Activated CD4-positive, alpha-beta T cell treated with anti-CD3 and anti-CD28 coated beads, Interleukin-2, amount 10 ng/mL, durations not matched to agents 7 days and 5 days (primary cell): ENCODE results near the gene LARGE1. TPM values are rescaled to one million over a fixed set of nuclear protein-coding genes. Genes with fewer than 3 reads are reported as not detected.

Source experiments
- CTCF ChIA-PET: fragments of 350-600 bp; sonication (Branson Sonifier 250); formaldehyde crosslinking; loops from one replicate; lab custom pipeline; 2021; ENCODE audit warnings: antibody characterized with exemption; lab: Charles Lee
- POLR2A ChIA-PET: fragments of 350-600 bp; sonication (Branson Sonifier 250); formaldehyde crosslinking; loops from one replicate; lab custom pipeline; 2021; ENCODE audit warnings: antibody characterized with exemption; lab: Charles Lee
- DNase-seq: peaks from one replicate; pipeline ENCODE4 v3.0.0-alpha.2; 2020
- H3K27ac Mint-ChIP-seq: one replicate; pipeline ENCODE4 v1.8.0; 2021; ENCODE audit warnings: mild to moderate bottlenecking, moderate library complexity, mixed read lengths
- H3K27me3 Mint-ChIP-seq: one replicate; pipeline ENCODE4 v1.8.0; 2021; ENCODE audit warnings: mixed read lengths
- H3K36me3 Mint-ChIP-seq: one replicate; pipeline ENCODE4 v1.8.0; 2021; ENCODE audit warnings: low read depth, mixed read lengths
- H3K4me1 Mint-ChIP-seq: one replicate; pipeline ENCODE4 v1.8.0; 2021; ENCODE audit warnings: mixed read lengths
- H3K4me3 Mint-ChIP-seq: one replicate; pipeline ENCODE4 v1.8.0; 2021; ENCODE audit warnings: mild to moderate bottlenecking, moderate library complexity, mixed read lengths
- H3K9me3 Mint-ChIP-seq: one replicate; pipeline ENCODE4 v1.8.0; 2021; ENCODE audit warnings: mixed read lengths
- total RNA-seq, 2 experiments: library from RNA; stranded (reverse); gene quantifications; one replicate each; pipeline ENCODE4 v1.2.3, GENCODE V29; 2021

LARGE1 gene
- total RNA-seq, 2 experiments from 2014 or later: 0.21 to 0.40 TPM

GRCh38 chr22:33787645-33788456 is 132.4 kb downstream of the LARGE1 start:
- peaks cover 21% of the 10 kb centered on the region for H3K9me3 Mint-ChIP-seq
- no peak overlapping the region for H3K27ac Mint-ChIP-seq
- no peaks in the 10 kb centered on the region for H3K27me3 Mint-ChIP-seq
- ChIA-PET CTCF (interaction anchor here (0.6 kb wide), 1 partner anchor 391 kb away, joined by 3 read pairs; no protein-coding TSS in a partner anchor), POLR2A (no interaction called here)
- H3K4me1 Mint-ChIP-seq: no peaks in the 10 kb centered on the region
- DNase-seq: no peak
- H3K4me3 Mint-ChIP-seq: no peak overlapping the region
- H3K36me3 Mint-ChIP-seq: no peaks in the 10 kb centered on the region

DNA sequence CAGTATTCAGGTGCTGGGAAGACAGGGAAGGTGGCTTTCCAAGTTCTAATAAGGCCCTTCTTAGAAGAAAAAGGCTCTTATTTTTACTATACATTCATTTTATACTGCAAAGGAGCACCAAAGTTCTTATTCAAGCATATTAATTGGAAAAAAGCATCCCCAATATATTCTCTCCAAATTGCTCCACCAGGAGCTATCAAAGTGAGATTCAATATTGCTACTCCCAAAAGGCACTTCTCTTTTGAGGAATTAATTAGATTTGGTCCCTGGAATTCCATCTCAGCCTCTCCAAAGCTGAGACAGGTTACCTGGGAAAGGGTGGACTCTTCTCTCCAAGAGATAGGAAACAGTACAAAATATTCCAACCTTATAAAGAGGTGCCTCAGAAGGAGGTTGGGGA is 134.1 kb downstream of the LARGE1 start:
- Mint-ChIP-seq H3K4me1 (no peaks in the 10 kb centered on the region), H3K36me3 (no peaks in the 10 kb centered on the region), H3K27ac (no peak overlapping the region), H3K27me3 (no peaks in the 10 kb centered on the region), H3K9me3 (peaks cover 21% of the 10 kb centered on the region), H3K4me3 (no peak overlapping the region)
- POLR2A ChIA-PET: no interaction called here
- CTCF ChIA-PET: no interaction called here
- DNase-seq: no peak

- Mint-ChIP-seq H3K36me3 (no peaks in the 10 kb centered on the region), H3K27ac (no peak overlapping the region), H3K9me3 (peaks cover 21% of the 10 kb centered on the region), H3K27me3 (no peaks in the 10 kb centered on the region), H3K4me3 (no peak overlapping the region), H3K4me1 (no peaks in the 10 kb centered on the region)
- DNase-seq: no peak
- CTCF ChIA-PET: no interaction called here
- POLR2A ChIA-PET: no interaction called here
Observed at GRCh38 chr22:33785283-33785968, 134.8 kb downstream of the LARGE1 start.

GRCh38 chr22:33781411-33781810 is 138.9 kb downstream of the LARGE1 start:
- no peak overlapping the region for H3K4me3 Mint-ChIP-seq
- no peaks in the 10 kb centered on the region for H3K27me3 Mint-ChIP-seq
- POLR2A ChIA-PET: no interaction called here
- no peaks in the 10 kb centered on the region for H3K36me3 Mint-ChIP-seq
- peaks cover 13% of the 10 kb centered on the region for H3K9me3 Mint-ChIP-seq
- H3K27ac Mint-ChIP-seq: no peak overlapping the region
- CTCF ChIA-PET: no interaction called here
- H3K4me1 Mint-ChIP-seq: no peaks in the 10 kb centered on the region
- DNase-seq: no peak

DNA sequence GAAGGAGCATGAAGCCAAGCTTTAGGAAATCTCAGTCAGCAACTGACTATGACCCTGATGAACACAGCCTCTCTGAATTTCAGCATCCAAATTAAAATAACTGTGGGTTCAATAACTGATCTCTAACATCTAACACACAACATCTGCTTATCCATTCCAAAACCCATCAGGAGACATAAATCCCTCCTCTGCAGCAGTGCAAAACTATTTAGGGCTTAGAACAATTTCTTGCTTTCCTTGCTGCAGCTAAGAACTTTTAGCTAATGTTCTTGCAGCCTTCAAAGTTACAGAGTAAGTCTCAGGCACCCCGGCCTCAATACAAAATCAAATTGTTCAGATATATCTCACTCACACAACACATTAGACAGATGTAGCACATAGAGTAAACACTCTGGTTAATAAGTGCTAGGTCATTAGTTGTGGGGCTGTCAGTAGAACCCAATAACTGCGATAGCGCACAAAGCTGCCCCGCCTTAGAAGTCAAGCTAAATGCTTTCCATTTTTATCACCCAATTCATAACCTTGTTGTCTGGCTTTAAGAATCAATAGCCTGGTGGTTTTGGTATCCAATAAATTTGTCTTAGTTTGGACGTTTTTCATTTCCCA is 139.6 kb downstream of the LARGE1 start:
- no peak for DNase-seq
- Mint-ChIP-seq H3K4me3 (no peak overlapping the region), H3K4me1 (no peaks in the 10 kb centered on the region), H3K27me3 (no peaks in the 10 kb centered on the region), H3K27ac (no peak overlapping the region), H3K36me3 (no peaks in the 10 kb centered on the region), H3K9me3 (peaks cover 15% of the 10 kb centered on the region)
- ChIA-PET CTCF (interaction anchor here (0.6 kb wide), 1 partner anchor 281 kb away, joined by 4 read pairs; no protein-coding TSS in a partner anchor), POLR2A (no interaction called here)

GRCh38 chr22:33779243-33779642 is 141.0 kb downstream of the LARGE1 start:
- ChIA-PET POLR2A (no interaction called here), CTCF (no interaction called here)
- Mint-ChIP-seq H3K36me3 (no peaks in the 10 kb centered on the region), H3K4me3 (no peak overlapping the region), H3K27me3 (no peaks in the 10 kb centered on the region), H3K9me3 (peaks cover 15% of the 10 kb centered on the region), H3K27ac (no peak overlapping the region), H3K4me1 (no peaks in the 10 kb centered on the region)
- no peak for DNase-seq

- Mint-ChIP-seq H3K4me1 (no peaks in the 10 kb centered on the region), H3K4me3 (no peak overlapping the region), H3K27me3 (no peaks in the 10 kb centered on the region), H3K36me3 (no peaks in the 10 kb centered on the region), H3K9me3 (peaks cover 16% of the 10 kb centered on the region), H3K27ac (no peak overlapping the region)
- CTCF ChIA-PET: no interaction called here
- POLR2A ChIA-PET: no interaction called here
- no peak for DNase-seq
Observed at GRCh38 chr22:33776491-33776890, 143.8 kb downstream of the LARGE1 start.

- Mint-ChIP-seq H3K27me3 (no peaks in the 10 kb centered on the region), H3K4me3 (no peak overlapping the region), H3K9me3 (peaks cover 12% of the 10 kb centered on the region), H3K27ac (no peak overlapping the region), H3K36me3 (no peaks in the 10 kb centered on the region), H3K4me1 (no peaks in the 10 kb centered on the region)
- ChIA-PET CTCF (no interaction called here), POLR2A (no interaction called here)
- no peak for DNase-seq
Observed at GRCh38 chr22:33774781-33775180, 145.5 kb downstream of the LARGE1 start.

GRCh38 chr22:33772745-33773144 is 147.5 kb downstream of the LARGE1 start:
- H3K4me1 Mint-ChIP-seq: no peaks in the 10 kb centered on the region
- no peak overlapping the region for H3K27ac Mint-ChIP-seq
- ChIA-PET CTCF (no interaction called here), POLR2A (no interaction called here)
- H3K4me3 Mint-ChIP-seq: no peak overlapping the region
- no peaks in the 10 kb centered on the region for H3K36me3 Mint-ChIP-seq
- peaks cover 9% of the 10 kb centered on the region for H3K9me3 Mint-ChIP-seq
- no peak for DNase-seq
- H3K27me3 Mint-ChIP-seq: no peaks in the 10 kb centered on the region

DNA sequence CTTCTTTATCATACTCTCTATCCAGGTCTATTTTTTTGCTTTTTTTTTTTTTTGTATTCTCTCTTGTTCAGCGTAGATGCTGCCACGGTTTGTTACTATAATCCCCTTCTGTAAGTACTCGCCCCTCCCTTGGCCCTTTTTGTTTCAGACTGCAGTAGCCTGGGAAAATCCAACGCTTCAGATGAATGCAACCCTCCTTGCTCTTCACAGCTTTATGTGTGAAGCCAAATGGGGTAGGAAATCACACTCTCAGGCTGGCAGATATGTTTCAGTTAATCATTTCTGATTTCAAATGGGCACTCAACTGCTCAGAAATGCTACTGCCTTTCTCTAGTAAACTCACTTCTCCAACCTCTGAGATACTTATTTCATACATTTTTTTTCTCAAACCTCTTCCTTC is 149.1 kb downstream of the LARGE1 start:
- CTCF ChIA-PET: no interaction called here
- no peak for DNase-seq
- Mint-ChIP-seq H3K27ac (no peak overlapping the region), H3K36me3 (no peaks in the 10 kb centered on the region), H3K9me3 (peaks cover 8% of the 10 kb centered on the region), H3K27me3 (no peaks in the 10 kb centered on the region), H3K4me3 (no peak overlapping the region), H3K4me1 (no peaks in the 10 kb centered on the region)
- POLR2A ChIA-PET: no interaction called here

DNA sequence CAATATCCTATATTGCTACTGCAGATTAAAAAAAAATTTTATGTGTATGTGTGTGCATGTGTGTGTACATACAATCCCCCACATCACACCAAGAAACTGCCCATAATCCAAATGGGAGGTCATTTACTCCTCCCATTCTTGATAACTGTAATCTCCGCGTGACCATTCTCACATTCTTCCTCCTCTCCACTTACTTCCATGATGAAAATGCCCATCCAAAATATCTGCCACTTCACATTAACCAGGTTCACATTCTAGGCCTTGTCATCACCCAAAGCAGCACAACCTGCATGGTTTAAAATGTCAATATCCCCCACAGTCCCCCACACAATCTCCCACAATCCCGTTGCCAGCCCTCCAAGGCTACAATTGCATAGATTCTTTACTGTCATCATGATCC is 149.6 kb downstream of the LARGE1 start:
- H3K4me1 Mint-ChIP-seq: no peaks in the 10 kb centered on the region
- DNase-seq: no peak
- H3K9me3 Mint-ChIP-seq: peaks cover 7% of the 10 kb centered on the region
- ChIA-PET CTCF (no interaction called here), POLR2A (no interaction called here)
- no peaks in the 10 kb centered on the region for H3K27me3 Mint-ChIP-seq
- no peaks in the 10 kb centered on the region for H3K36me3 Mint-ChIP-seq
- no peak overlapping the region for H3K4me3 Mint-ChIP-seq
- H3K27ac Mint-ChIP-seq: no peak overlapping the region

DNA sequence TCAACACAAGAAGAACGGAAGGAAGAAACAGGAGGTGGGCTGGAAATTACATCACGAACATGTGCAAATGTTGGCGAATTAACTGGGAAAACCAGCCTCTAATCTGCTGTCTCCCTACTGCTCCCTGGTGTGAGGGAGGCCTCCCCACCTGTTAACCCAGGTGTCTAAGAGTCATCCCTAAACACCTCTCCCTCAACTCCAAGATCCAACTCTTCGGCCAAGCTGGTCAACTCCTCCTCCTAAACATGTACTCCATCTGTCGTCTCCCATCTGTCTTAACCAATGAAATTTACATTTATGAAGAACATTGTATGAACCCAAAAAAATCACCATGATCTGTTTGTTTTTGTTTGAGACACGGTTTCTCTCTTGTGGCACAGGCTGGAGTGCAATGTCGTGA is 154.2 kb downstream of the LARGE1 start:
- POLR2A ChIA-PET: no interaction called here
- H3K9me3 Mint-ChIP-seq: peaks cover 12% of the 10 kb centered on the region
- H3K27me3 Mint-ChIP-seq: no peaks in the 10 kb centered on the region
- no peak overlapping the region for H3K4me3 Mint-ChIP-seq
- no peaks in the 10 kb centered on the region for H3K4me1 Mint-ChIP-seq
- CTCF ChIA-PET: no interaction called here
- no peaks in the 10 kb centered on the region for H3K36me3 Mint-ChIP-seq
- H3K27ac Mint-ChIP-seq: no peak overlapping the region
- no peak for DNase-seq

GRCh38 chr22:33758961-33759360 is 161.3 kb downstream of the LARGE1 start:
- Mint-ChIP-seq H3K4me3 (no peak overlapping the region), H3K27me3 (no peaks in the 10 kb centered on the region), H3K4me1 (no peaks in the 10 kb centered on the region), H3K36me3 (no peaks in the 10 kb centered on the region), H3K27ac (no peak overlapping the region), H3K9me3 (peaks cover 33% of the 10 kb centered on the region)
- ChIA-PET CTCF (no interaction called here), POLR2A (no interaction called here)
- no peak for DNase-seq
